Stimulated activated CD4-positive, alpha-beta T cell treated with anti-CD3 and anti-CD28 coated beads, Interleukin-4, amount 100 ng/mL, for 4 hours (primary cell): ENCODE measurements around the gene ZNF587B.
"Not testable (repeated sequence)": the region's sequence is repeated elsewhere in the genome, so short reads cannot be mapped to it uniquely, and the experiment has no call there.

Experiments used
- DNase-seq, 2 experiments: peaks; one replicate each; pipeline ENCODE4 v3.0.0-alpha.2; 2020

ZNF587B gene

GRCh38 chr19:57873883-57874799 is 44.0 kb downstream of the ZNF587B start:
- DNase-seq: not testable (repeated sequence)

- no peak for DNase-seq
Observed at GRCh38 chr19:57886046-57886445, 55.9 kb downstream of the ZNF587B start.

- DNase-seq: no peak
Observed at GRCh38 chr19:57887195-57887941, 57.3 kb downstream of the ZNF587B start.

- DNase-seq: no peak
Observed at GRCh38 chr19:57888107-57888559, 58.0 kb downstream of the ZNF587B start.

- DNase-seq: peak; percentile 70 to 80
Observed at GRCh38 chr19:57888560-57889231, 58.6 kb downstream of the ZNF587B start, which contains the start of gene ZNF814. ZNF814 (minus strand) TSS chr19:57889037; CDS start chr19:57888802, 235 bp downstream.

GRCh38 chr19:57890706-57891105 is 60.6 kb downstream of the ZNF587B start:
- DNase-seq: not testable (repeated sequence)
